Skeletal muscle satellite cell (primary cell): ENCODE measurements around the gene ADA.
A peak's percentile ranks its signal among the peaks of the same experiment; 100 is the strongest.
"Not testable (repeated sequence)": the region's sequence is repeated elsewhere in the genome, so short reads cannot be mapped to it uniquely, and the experiment has no call there.

Experiments
- H3K27me3 ChIP-seq: 2 replicates; pipeline ENCODE4 v1.7.0; 2013; ENCODE audit warnings: low read length; ENCODE audit not compliant: control insufficient read depth, insufficient read depth
- H3K36me3 ChIP-seq: 2 replicates; pipeline ENCODE4 v1.7.0; 2013; ENCODE audit warnings: mild to moderate bottlenecking, control low read depth, low read length; ENCODE audit not compliant: insufficient read depth
- H3K4me1 ChIP-seq: 2 replicates; pipeline ENCODE4 v1.7.0; 2013; ENCODE audit warnings: low read length; ENCODE audit not compliant: control insufficient read depth, insufficient read depth
- H3K4me2 ChIP-seq: 2 replicates; pipeline ENCODE4 v1.7.0; 2013; ENCODE audit warnings: mild to moderate bottlenecking, low read length
- H3K4me3 ChIP-seq: 2 replicates; pipeline ENCODE4 v1.7.0; 2013; ENCODE audit warnings: low read length
- H3K9ac ChIP-seq: 2 replicates; pipeline ENCODE4 v1.7.0; 2013; ENCODE audit warnings: mild to moderate bottlenecking, low read depth, low read length, moderate library complexity
- H3K9me3 ChIP-seq: replicated peaks from 2 replicates; pipeline ENCODE4 v1.7.0; 2013; ENCODE audit warnings: mild to moderate bottlenecking, control low read depth, low read length

ADA gene

GRCh38 chr20:44593751-44594150, 57.7 kb downstream of the ADA start:
- no peaks in the 10 kb centered on the region for H3K27me3 ChIP-seq
- peaks cover 2% of the 10 kb centered on the region for H3K36me3 ChIP-seq
- no peak overlapping the region for H3K4me2 ChIP-seq
- no peak overlapping the region for H3K9ac ChIP-seq
- H3K4me1 ChIP-seq: peaks cover 8% of the 10 kb centered on the region
- H3K4me3 ChIP-seq: no peak overlapping the region
- no peaks in the 10 kb centered on the region for H3K9me3 ChIP-seq

- H3K4me2 ChIP-seq: no peak overlapping the region
- H3K9me3 ChIP-seq: no peaks in the 10 kb centered on the region
- no peaks in the 10 kb centered on the region for H3K27me3 ChIP-seq
- peaks cover 2% of the 10 kb centered on the region for H3K36me3 ChIP-seq
- no peak overlapping the region for H3K9ac ChIP-seq
- no peak overlapping the region for H3K4me3 ChIP-seq
- H3K4me1 ChIP-seq: no peaks in the 10 kb centered on the region
These were observed 59.1 kb downstream of the ADA start for GRCh38 chr20:44592366-44592765.

GRCh38 chr20:44590980-44591778, 60.3 kb downstream of the ADA start:
- Histone ChIP-seq H3K4me1 (no peaks in the 10 kb centered on the region), H3K9me3 (no peaks in the 10 kb centered on the region), H3K36me3 (peaks cover 2% of the 10 kb centered on the region), H3K9ac (no peak overlapping the region), H3K4me2 (no peak overlapping the region), H3K4me3 (no peak overlapping the region), H3K27me3 (no peaks in the 10 kb centered on the region)

- Histone ChIP-seq H3K27me3 (no peaks in the 10 kb centered on the region), H3K4me3 (no peak overlapping the region), H3K9ac (no peak overlapping the region), H3K4me1 (no peaks in the 10 kb centered on the region), H3K36me3 (peaks cover 2% of the 10 kb centered on the region), H3K9me3 (no peaks in the 10 kb centered on the region), H3K4me2 (no peak overlapping the region)
These were observed 62.0 kb downstream of the ADA start for GRCh38 chr20:44589537-44589936.

- H3K9ac ChIP-seq, H3K36me3 ChIP-seq, H3K4me1 ChIP-seq, H3K27me3 ChIP-seq, H3K4me3 ChIP-seq, H3K9me3 ChIP-seq, H3K4me2 ChIP-seq: not testable (repeated sequence)
These were observed 63.2 kb downstream of the ADA start for GRCh38 chr20:44588321-44588720.

- Histone ChIP-seq H3K9me3 (no peaks in the 10 kb centered on the region), H3K4me1 (peaks cover 12% of the 10 kb centered on the region), H3K36me3 (peaks cover under 1% of the 10 kb centered on the region), H3K4me2 (no peak overlapping the region), H3K9ac (no peak overlapping the region), H3K4me3 (no peak overlapping the region), H3K27me3 (no peaks in the 10 kb centered on the region)
These were observed 64.2 kb downstream of the ADA start for GRCh38 chr20:44587035-44587980.

- Histone ChIP-seq H3K4me2 (no peak overlapping the region), H3K9ac (no peak overlapping the region), H3K4me1 (peaks cover 21% of the 10 kb centered on the region), H3K27me3 (no peaks in the 10 kb centered on the region), H3K4me3 (no peak overlapping the region), H3K36me3 (no peaks in the 10 kb centered on the region), H3K9me3 (no peaks in the 10 kb centered on the region)
These were observed 65.1 kb downstream of the ADA start for GRCh38 chr20:44586289-44586911.

- Histone ChIP-seq H3K4me3 (no peak overlapping the region), H3K4me1 (peaks cover 26% of the 10 kb centered on the region), H3K4me2 (no peak overlapping the region), H3K9ac (no peak overlapping the region), H3K27me3 (no peaks in the 10 kb centered on the region), H3K9me3 (no peaks in the 10 kb centered on the region), H3K36me3 (no peaks in the 10 kb centered on the region)
These were observed 66.2 kb downstream of the ADA start for GRCh38 chr20:44585057-44585963.

- Histone ChIP-seq H3K4me2 (no peak overlapping the region), H3K9me3 (no peaks in the 10 kb centered on the region), H3K36me3 (no peaks in the 10 kb centered on the region), H3K27me3 (no peaks in the 10 kb centered on the region), H3K4me1 (peaks cover 37% of the 10 kb centered on the region), H3K4me3 (no peak overlapping the region), H3K9ac (no peak overlapping the region)
These were observed 67.3 kb downstream of the ADA start for GRCh38 chr20:44584162-44584561.

GRCh38 chr20:44583157-44583556, 68.3 kb downstream of the ADA start:
- Histone ChIP-seq H3K4me2 (peak overlapping the region; percentile 73), H3K36me3 (no peaks in the 10 kb centered on the region), H3K4me1 (peaks cover 38% of the 10 kb centered on the region), H3K9ac (peak overlapping the region; percentile 56), H3K9me3 (no peaks in the 10 kb centered on the region), H3K4me3 (peak overlapping the region; percentile 47), H3K27me3 (no peaks in the 10 kb centered on the region)
